K562 (cell line): ENCODE measurements around the gene ASPHD1. TPM values are rescaled to one million over a fixed set of nuclear protein-coding genes. Genes with fewer than 3 reads are reported as not detected.

Experiments
- BRD4 ChIP-seq: fragments of 200-600 bp; sonication (generic); IDR thresholded peaks from 2 replicates; pipeline ENCODE4 v1.6.1; 2017; ENCODE audit warnings: inconsistent platforms
- CGGBP1 ChIP-seq: fragments of 250-450 bp; sonication (Bioruptor Pico); IDR thresholded peaks from 2 replicates; pipeline ENCODE4 v1.9.0; 2021; ENCODE audit warnings: mild to moderate bottlenecking
- CREBBP ChIP-seq: IDR thresholded peaks from one replicate; pipeline ENCODE4 v1.6.1; 2012; ENCODE audit warnings: low read depth, mild to moderate bottlenecking, control low read depth, inconsistent platforms, low read length
- JUNB ChIP-seq: fragments of 450-650 bp; formaldehyde crosslinking; conservative IDR thresholded peaks from 2 replicates; pipeline ENCODE4 v1.4.0; 2020; ENCODE audit warnings: mild to moderate bottlenecking
- KDM2B ChIP-seq: fragments of 250-450 bp; sonication (Bioruptor Pico); IDR thresholded peaks from 2 replicates; pipeline ENCODE4 v1.8.0; 2021; ENCODE audit warnings: mild to moderate bottlenecking, moderate library complexity
- KDM5B ChIP-seq: fragments of 200-600 bp; sonication (generic); IDR thresholded peaks from 2 replicates; pipeline ENCODE4 v1.6.1; 2012; ENCODE audit warnings: low read depth, mild to moderate bottlenecking, moderate library complexity, low read length, control low read depth, inconsistent platforms; ENCODE audit not compliant: insufficient replicate concordance
- L3MBTL2 ChIP-seq: fragments of 450-650 bp; IDR thresholded peaks from 2 replicates; pipeline ENCODE4 v1.6.1; 2016; ENCODE audit warnings: mild to moderate bottlenecking, moderate library complexity
- MAFG ChIP-seq: fragments of 450-650 bp; conservative IDR thresholded peaks from 2 replicates; pipeline ENCODE4 v1.6.1; 2016; ENCODE audit warnings: missing genetic modification characterization, missing compliant biosample characterization
- MAFK ChIP-seq: IDR thresholded peaks from 2 replicates; pipeline ENCODE4 v1.6.1; 2011; ENCODE audit warnings: low read length, improper control_type of control experiment
- MCM5 ChIP-seq: fragments of 450-650 bp; IDR thresholded peaks from 2 replicates; pipeline ENCODE4 v1.6.1; 2016; ENCODE audit warnings: low read depth
- MEF2A ChIP-seq: IDR thresholded peaks from 2 replicates; pipeline ENCODE4 v1.6.1; 2011; ENCODE audit warnings: low read depth, mild to moderate bottlenecking, low read length, moderate library complexity; ENCODE audit not compliant: control insufficient read depth
- MTF1 ChIP-seq: fragments of 250-450 bp; sonication (Bioruptor Pico); IDR thresholded peaks from 2 replicates; pipeline ENCODE4 v1.9.0; 2021; ENCODE audit warnings: moderate library complexity, mild to moderate bottlenecking, inconsistent platforms, borderline replicate concordance
- NFE2 ChIP-seq: IDR thresholded peaks from 2 replicates; pipeline ENCODE4 v1.6.1; 2014; ENCODE audit warnings: antibody characterized with exemption, low read depth
- SMARCB1 ChIP-seq: IDR thresholded peaks from 2 replicates; pipeline ENCODE4 v1.6.1; 2011; ENCODE audit warnings: improper control_type of control experiment, low read depth; ENCODE audit not compliant: insufficient read length
- SPI1 ChIP-seq: IDR thresholded peaks from 2 replicates; pipeline ENCODE4 v1.6.1; 2011; ENCODE audit warnings: low read depth, low read length, control low read depth, borderline replicate concordance
- ZEB2 ChIP-seq: fragments of 450-650 bp; IDR thresholded peaks from 2 replicates; pipeline ENCODE4 v1.6.1; 2016
- ZKSCAN3 ChIP-seq: fragments of 250-450 bp; sonication (Bioruptor Pico); IDR thresholded peaks from 2 replicates; pipeline ENCODE4 v1.4.0; 2020
- ZNF239 ChIP-seq: fragments of 250-450 bp; sonication (Bioruptor Pico); IDR thresholded peaks from 2 replicates; pipeline ENCODE4 v1.4.0; 2020; ENCODE audit warnings: mild to moderate bottlenecking
- ZNF830 ChIP-seq: fragments of 250-450 bp; sonication (Bioruptor Pico); IDR thresholded peaks from 2 replicates; pipeline ENCODE4 v1.5.0; 2021; ENCODE audit warnings: mild to moderate bottlenecking
- polyA plus RNA-seq, 8 experiments: library from polyadenylated mRNA; depleted of rRNA in 4 of 8; stranded (reverse) in 5 of 8; unstranded in 3 of 8; fragments of >200 nt; fragmentation: Nextera tagmentation in 2 of 8; fragmentation: Illumina TruSeq in 1 of 8; extraction: Ambion mirVana in 2 of 8; extraction: Trizol in 1 of 8; gene quantifications; 2 replicates each; pipeline versions ENCODE4 v1.2.1 to v1.2.3, GENCODE V29; 2011 to 2014; ENCODE audit warnings: inconsistent platforms in 1 of 8, missing spikeins in 1 of 8
- total RNA-seq, 7 experiments: library from RNA; depleted of rRNA in 6 of 7; stranded (reverse); fragments of >200 nt in 6 of 7; fragmentation: Illumina TruSeq in 2 of 7; extraction: Trizol in 2 of 7; gene quantifications; 2 replicates each; pipeline versions ENCODE4 v1.2.1 to v1.2.3, GENCODE V29; 2011 to 2021; ENCODE audit warnings: low replicate concordance in 1 of 7
- TF ChIP-seq, protein P1 (sequence below): sonication (generic); formaldehyde crosslinking; IDR thresholded peaks from 2 replicates; pipeline ENCODE4 v1.8.0; 2022; ENCODE audit warnings: mild to moderate bottlenecking, missing genetic modification reagents
- TF ChIP-seq, protein P2 (sequence below): fragments of 250-450 bp; sonication (Bioruptor Pico); IDR thresholded peaks from 2 replicates; pipeline ENCODE4 v1.5.0; 2021

ASPHD1 gene
- total and polyA plus RNA-seq, 9 of the 15 experiments (the other 6 are each of a cell fraction or from before 2014, with no cell fraction given), result 0.03 to 0.70 (median 0.24) TPM; not detected in 5

GRCh38 chr16:29862884-29863668 lies 37.2 kb upstream of the ASPHD1 start, which contains the start of gene CDIPT (continued):
- TF ChIP-seq, protein P1, sequence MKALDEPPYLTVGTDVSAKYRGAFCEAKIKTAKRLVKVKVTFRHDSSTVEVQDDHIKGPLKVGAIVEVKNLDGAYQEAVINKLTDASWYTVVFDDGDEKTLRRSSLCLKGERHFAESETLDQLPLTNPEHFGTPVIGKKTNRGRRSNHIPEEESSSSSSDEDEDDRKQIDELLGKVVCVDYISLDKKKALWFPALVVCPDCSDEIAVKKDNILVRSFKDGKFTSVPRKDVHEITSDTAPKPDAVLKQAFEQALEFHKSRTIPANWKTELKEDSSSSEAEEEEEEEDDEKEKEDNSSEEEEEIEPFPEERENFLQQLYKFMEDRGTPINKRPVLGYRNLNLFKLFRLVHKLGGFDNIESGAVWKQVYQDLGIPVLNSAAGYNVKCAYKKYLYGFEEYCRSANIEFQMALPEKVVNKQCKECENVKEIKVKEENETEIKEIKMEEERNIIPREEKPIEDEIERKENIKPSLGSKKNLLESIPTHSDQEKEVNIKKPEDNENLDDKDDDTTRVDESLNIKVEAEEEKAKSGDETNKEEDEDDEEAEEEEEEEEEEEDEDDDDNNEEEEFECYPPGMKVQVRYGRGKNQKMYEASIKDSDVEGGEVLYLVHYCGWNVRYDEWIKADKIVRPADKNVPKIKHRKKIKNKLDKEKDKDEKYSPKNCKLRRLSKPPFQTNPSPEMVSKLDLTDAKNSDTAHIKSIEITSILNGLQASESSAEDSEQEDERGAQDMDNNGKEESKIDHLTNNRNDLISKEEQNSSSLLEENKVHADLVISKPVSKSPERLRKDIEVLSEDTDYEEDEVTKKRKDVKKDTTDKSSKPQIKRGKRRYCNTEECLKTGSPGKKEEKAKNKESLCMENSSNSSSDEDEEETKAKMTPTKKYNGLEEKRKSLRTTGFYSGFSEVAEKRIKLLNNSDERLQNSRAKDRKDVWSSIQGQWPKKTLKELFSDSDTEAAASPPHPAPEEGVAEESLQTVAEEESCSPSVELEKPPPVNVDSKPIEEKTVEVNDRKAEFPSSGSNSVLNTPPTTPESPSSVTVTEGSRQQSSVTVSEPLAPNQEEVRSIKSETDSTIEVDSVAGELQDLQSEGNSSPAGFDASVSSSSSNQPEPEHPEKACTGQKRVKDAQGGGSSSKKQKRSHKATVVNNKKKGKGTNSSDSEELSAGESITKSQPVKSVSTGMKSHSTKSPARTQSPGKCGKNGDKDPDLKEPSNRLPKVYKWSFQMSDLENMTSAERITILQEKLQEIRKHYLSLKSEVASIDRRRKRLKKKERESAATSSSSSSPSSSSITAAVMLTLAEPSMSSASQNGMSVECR (CRISPR knock-in tag), result peak; percentile 74
- TF ChIP-seq, protein P2, sequence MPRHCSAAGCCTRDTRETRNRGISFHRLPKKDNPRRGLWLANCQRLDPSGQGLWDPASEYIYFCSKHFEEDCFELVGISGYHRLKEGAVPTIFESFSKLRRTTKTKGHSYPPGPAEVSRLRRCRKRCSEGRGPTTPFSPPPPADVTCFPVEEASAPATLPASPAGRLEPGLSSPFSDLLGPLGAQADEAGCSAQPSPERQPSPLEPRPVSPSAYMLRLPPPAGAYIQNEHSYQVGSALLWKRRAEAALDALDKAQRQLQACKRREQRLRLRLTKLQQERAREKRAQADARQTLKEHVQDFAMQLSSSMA (CRISPR knock-in tag), result no peak
- TF ChIP-seq ZNF830 (no peak), ZKSCAN3 (no peak), SMARCB1 (no peak), MEF2A (no peak; the same call in 1 of the 2 replicates), MAFG (tag) (no peak), CREBBP (no peak), MAFK (no peak), ZNF239 (CRISPR knock-in tag) (no peak), L3MBTL2 (peak; percentile 48), ZEB2 (no peak; the same call in 1 of the 2 replicates), BRD4 (no peak), NFE2 (peak; percentile 14; the same call in 1 of the 2 replicates), KDM2B (CRISPR knock-in tag) (no peak), MCM5 (no peak), SPI1 (no peak; the same call in 1 of the 2 replicates), JUNB (CRISPR knock-in tag) (no peak), KDM5B (no peak), CGGBP1 (CRISPR knock-in tag) (no peak), MTF1 (no peak)
